K562 (cell line): ENCODE results near the gene THAP5. TPM values are rescaled to one million over a fixed set of nuclear protein-coding genes. Genes with fewer than 3 reads are reported as not detected.
A peak's percentile ranks its signal among the peaks of the same experiment; 100 is the strongest.

Source experiments
- ATF7 ChIP-seq: fragments of 450-650 bp; IDR thresholded peaks from 2 replicates; pipeline ENCODE4 v1.7.1; 2014; ENCODE audit warnings: mild to moderate bottlenecking, moderate library complexity
- CEBPG ChIP-seq, 3 experiments: fragments of 200-800 bp in 1 of 3; sonication (Bioruptor generic) in 1 of 3; sonication (generic) in 1 of 3; formaldehyde crosslinking in 1 of 3; IDR thresholded peaks in 2 of 3; conservative IDR thresholded peaks in 1 of 3; 2 replicates each; pipeline versions ENCODE4 v1.6.1 to v1.8.0; 2016 to 2022; ENCODE audit warnings: missing compliant biosample characterization in 2 of 3, missing genetic modification characterization in 2 of 3, mild to moderate bottlenecking in 1 of 3, missing genetic modification reagents in 1 of 3
- DIDO1 ChIP-seq: fragments of 450-650 bp; IDR thresholded peaks from 2 replicates; pipeline ENCODE4 v1.6.1; 2016; ENCODE audit warnings: low read depth, missing biosample characterization, missing genetic modification characterization
- HLTF ChIP-seq: fragments of 450-650 bp; IDR thresholded peaks from 2 replicates; pipeline ENCODE4 v1.6.1; 2016
- HNRNPK ChIP-seq: fragments of 200-400 bp; formaldehyde crosslinking; IDR thresholded peaks from one replicate; pipeline ENCODE4 v1.6.1; 2018; ENCODE audit warnings: mild to moderate bottlenecking, low read depth, low read length; ENCODE audit not compliant: poor library complexity, severe bottlenecking
- KDM4B ChIP-seq, 2 experiments: fragments of 450-650 bp in 1 of 2; sonication (generic) in 1 of 2; IDR thresholded peaks; 2 replicates each; pipeline ENCODE4 v1.6.1; 2016 to 2017; ENCODE audit warnings: borderline replicate concordance in 2 of 2, antibody characterized with exemption in 1 of 2, low read depth in 1 of 2, mild to moderate bottlenecking in 1 of 2
- KLF1 ChIP-seq: fragments of 450-650 bp; IDR thresholded peaks from 2 replicates; pipeline ENCODE4 v1.6.1; 2016; ENCODE audit warnings: missing genetic modification characterization, missing compliant biosample characterization
- POLR2AphosphoS2 ChIP-seq: IDR thresholded peaks from 2 replicates; pipeline ENCODE4 v1.6.1; 2012; ENCODE audit warnings: low read length, improper control_type of control experiment
- POLR2H ChIP-seq: IDR thresholded peaks from 2 replicates; pipeline ENCODE4 v1.6.1; 2016; ENCODE audit warnings: missing genetic modification characterization, low read depth, mild to moderate bottlenecking, control low read depth, missing compliant biosample characterization, moderate library complexity
- RCOR1 ChIP-seq, 2 experiments: IDR thresholded peaks; 2 replicates each; pipeline ENCODE4 v1.6.1; 2012; ENCODE audit warnings: low read depth in 2 of 2, low read length in 2 of 2, borderline replicate concordance in 1 of 2, improper control_type of control experiment in 1 of 2
- ZBED1 ChIP-seq: IDR thresholded peaks from 2 replicates; pipeline ENCODE4 v1.6.1; 2014
- polyA plus RNA-seq, 8 experiments: library from polyadenylated mRNA; depleted of rRNA in 4 of 8; stranded (reverse) in 5 of 8; unstranded in 3 of 8; fragments of >200 nt; fragmentation: Nextera tagmentation in 2 of 8; fragmentation: Illumina TruSeq in 1 of 8; extraction: Ambion mirVana in 2 of 8; extraction: Trizol in 1 of 8; gene quantifications; 2 replicates each; pipeline versions ENCODE4 v1.2.1 to v1.2.3, GENCODE V29; 2011 to 2014; ENCODE audit warnings: inconsistent platforms in 1 of 8, missing spikeins in 1 of 8
- total RNA-seq, 7 experiments: library from RNA; depleted of rRNA in 6 of 7; stranded (reverse); fragments of >200 nt in 6 of 7; fragmentation: Illumina TruSeq in 2 of 7; extraction: Trizol in 2 of 7; gene quantifications; 2 replicates each; pipeline versions ENCODE4 v1.2.1 to v1.2.3, GENCODE V29; 2011 to 2021; ENCODE audit warnings: low replicate concordance in 1 of 7
- TF ChIP-seq, protein P1 (sequence below): fragments of 250-450 bp; sonication (Bioruptor Pico); IDR thresholded peaks from 2 replicates; pipeline ENCODE4 v1.9.0; 2021; ENCODE audit warnings: mild to moderate bottlenecking, inconsistent platforms
- TF ChIP-seq, protein P2 (sequence below): fragments of 450-650 bp; formaldehyde crosslinking; IDR thresholded peaks from 2 replicates; pipeline ENCODE4 v1.4.0; 2022; ENCODE audit warnings: missing genetic modification characterization
- TF ChIP-seq, protein P3 (sequence below): fragments of 200-800 bp; sonication (Bioruptor generic); IDR thresholded peaks from 2 replicates; pipeline ENCODE4 v1.6.1; 2017; ENCODE audit warnings: missing genetic modification characterization, missing compliant biosample characterization
- TF ChIP-seq, protein P4 (sequence below): sonication (generic); formaldehyde crosslinking; IDR thresholded peaks from 2 replicates; pipeline ENCODE4 v1.8.0; 2023; ENCODE audit warnings: mild to moderate bottlenecking, missing genetic modification reagents

THAP5 gene
- total and polyA plus RNA-seq, 9 of the 15 experiments (the other 6 are each of a cell fraction or from before 2014, with no cell fraction given), result 16.5 to 58.1 (median 28.2) TPM

DNA sequence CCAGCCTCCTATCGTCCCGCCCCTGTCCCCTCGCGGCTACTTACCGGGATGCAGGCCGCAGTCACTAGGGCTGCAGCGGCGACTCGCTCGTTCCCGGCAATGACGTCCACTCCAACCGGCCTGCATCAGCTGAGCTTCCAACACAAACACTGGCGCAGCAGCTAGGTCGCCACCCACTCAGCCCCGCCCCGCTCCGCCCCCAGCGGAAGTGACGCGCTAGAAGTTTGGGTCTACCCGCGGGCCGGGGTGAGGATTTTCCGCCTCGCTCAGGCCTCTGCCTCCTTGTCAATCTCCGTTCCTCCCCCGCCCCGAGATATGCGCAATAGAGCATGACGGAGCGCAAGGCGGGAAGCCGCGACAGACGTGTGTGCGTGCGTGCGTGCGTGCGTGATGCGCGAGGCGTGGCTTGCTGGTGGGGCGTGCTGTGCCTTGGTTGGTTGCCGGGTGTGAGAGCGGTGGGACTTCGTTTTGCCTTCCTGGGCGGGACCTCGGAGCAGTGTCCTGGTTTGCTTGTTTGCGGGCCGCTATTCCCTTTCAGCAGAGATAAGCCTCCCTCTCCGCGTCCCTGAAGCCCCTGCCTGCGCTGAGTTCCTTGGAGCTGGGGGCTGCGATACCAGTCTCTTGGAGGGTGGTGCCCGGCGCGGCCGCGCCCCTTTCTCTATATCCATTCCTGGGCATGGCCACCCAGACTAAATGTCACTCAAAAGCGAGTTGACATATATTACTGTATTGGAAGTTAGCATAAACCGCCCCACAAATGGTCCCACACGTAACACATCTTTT lies 43.3 kb downstream of the THAP5 start, which contains the start of gene PNPLA8 (continued):
- TF ChIP-seq, protein P1, sequence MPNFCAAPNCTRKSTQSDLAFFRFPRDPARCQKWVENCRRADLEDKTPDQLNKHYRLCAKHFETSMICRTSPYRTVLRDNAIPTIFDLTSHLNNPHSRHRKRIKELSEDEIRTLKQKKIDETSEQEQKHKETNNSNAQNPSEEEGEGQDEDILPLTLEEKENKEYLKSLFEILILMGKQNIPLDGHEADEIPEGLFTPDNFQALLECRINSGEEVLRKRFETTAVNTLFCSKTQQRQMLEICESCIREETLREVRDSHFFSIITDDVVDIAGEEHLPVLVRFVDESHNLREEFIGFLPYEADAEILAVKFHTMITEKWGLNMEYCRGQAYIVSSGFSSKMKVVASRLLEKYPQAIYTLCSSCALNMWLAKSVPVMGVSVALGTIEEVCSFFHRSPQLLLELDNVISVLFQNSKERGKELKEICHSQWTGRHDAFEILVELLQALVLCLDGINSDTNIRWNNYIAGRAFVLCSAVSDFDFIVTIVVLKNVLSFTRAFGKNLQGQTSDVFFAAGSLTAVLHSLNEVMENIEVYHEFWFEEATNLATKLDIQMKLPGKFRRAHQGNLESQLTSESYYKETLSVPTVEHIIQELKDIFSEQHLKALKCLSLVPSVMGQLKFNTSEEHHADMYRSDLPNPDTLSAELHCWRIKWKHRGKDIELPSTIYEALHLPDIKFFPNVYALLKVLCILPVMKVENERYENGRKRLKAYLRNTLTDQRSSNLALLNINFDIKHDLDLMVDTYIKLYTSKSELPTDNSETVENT, result peak; percentile 85
- TF ChIP-seq KLF1 (tag) (peak; percentile 17; the same call in 1 of the 2 replicates), RCOR1 (IDR thresholded peaks at IDR 0.05; ENCODE audit: borderline replicate concordance in 1 of 2, low read depth in 2 of 2, low read length in 2 of 2) (peak in 1 of 2 experiments; percentile 77; a peak in 2 of 4 replicates), DIDO1 (tag) (no peak), HNRNPK (no peak), POLR2AphosphoS2 (peak; percentile 60; the same call in 1 of the 2 replicates), CEBPG (CRISPR knock-in tag; IDR thresholded peaks at IDR 0.05) (peak; percentile 96), CEBPG (tag; conservative IDR thresholded peaks at IDR 0.05 in 1 of 2, IDR thresholded peaks at IDR 0.05 in 1 of 2) (peak; percentile 70 to 85), ZBED1 (peak; percentile 75; the same call in 1 of the 2 replicates), HLTF (no peak), POLR2H (tag) (peak; percentile 96), KDM4B (IDR thresholded peaks at IDR 0.05; ENCODE audit: borderline replicate concordance in 2 of 2, low read depth in 1 of 2) (0 out of 4 replicates have a peak, but pooled peaks of 1 of the 2 experiments have one; percentile 85), ATF7 (peak; percentile 97)
- TF ChIP-seq, protein P2, sequence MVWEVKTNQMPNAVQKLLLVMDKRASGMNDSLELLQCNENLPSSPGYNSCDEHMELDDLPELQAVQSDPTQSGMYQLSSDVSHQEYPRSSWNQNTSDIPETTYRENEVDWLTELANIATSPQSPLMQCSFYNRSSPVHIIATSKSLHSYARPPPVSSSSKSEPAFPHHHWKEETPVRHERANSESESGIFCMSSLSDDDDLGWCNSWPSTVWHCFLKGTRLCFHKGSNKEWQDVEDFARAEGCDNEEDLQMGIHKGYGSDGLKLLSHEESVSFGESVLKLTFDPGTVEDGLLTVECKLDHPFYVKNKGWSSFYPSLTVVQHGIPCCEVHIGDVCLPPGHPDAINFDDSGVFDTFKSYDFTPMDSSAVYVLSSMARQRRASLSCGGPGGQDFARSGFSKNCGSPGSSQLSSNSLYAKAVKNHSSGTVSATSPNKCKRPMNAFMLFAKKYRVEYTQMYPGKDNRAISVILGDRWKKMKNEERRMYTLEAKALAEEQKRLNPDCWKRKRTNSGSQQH (CRISPR knock-in tag), result 0 out of 2 replicates have a peak, but pooled peaks have one; percentile 73
- TF ChIP-seq, protein P3, sequence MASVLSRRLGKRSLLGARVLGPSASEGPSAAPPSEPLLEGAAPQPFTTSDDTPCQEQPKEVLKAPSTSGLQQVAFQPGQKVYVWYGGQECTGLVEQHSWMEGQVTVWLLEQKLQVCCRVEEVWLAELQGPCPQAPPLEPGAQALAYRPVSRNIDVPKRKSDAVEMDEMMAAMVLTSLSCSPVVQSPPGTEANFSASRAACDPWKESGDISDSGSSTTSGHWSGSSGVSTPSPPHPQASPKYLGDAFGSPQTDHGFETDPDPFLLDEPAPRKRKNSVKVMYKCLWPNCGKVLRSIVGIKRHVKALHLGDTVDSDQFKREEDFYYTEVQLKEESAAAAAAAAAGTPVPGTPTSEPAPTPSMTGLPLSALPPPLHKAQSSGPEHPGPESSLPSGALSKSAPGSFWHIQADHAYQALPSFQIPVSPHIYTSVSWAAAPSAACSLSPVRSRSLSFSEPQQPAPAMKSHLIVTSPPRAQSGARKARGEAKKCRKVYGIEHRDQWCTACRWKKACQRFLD (CRISPR knock-in tag), result 0 out of 2 replicates have a peak, but pooled peaks have one; percentile 52
- TF ChIP-seq, protein P4, sequence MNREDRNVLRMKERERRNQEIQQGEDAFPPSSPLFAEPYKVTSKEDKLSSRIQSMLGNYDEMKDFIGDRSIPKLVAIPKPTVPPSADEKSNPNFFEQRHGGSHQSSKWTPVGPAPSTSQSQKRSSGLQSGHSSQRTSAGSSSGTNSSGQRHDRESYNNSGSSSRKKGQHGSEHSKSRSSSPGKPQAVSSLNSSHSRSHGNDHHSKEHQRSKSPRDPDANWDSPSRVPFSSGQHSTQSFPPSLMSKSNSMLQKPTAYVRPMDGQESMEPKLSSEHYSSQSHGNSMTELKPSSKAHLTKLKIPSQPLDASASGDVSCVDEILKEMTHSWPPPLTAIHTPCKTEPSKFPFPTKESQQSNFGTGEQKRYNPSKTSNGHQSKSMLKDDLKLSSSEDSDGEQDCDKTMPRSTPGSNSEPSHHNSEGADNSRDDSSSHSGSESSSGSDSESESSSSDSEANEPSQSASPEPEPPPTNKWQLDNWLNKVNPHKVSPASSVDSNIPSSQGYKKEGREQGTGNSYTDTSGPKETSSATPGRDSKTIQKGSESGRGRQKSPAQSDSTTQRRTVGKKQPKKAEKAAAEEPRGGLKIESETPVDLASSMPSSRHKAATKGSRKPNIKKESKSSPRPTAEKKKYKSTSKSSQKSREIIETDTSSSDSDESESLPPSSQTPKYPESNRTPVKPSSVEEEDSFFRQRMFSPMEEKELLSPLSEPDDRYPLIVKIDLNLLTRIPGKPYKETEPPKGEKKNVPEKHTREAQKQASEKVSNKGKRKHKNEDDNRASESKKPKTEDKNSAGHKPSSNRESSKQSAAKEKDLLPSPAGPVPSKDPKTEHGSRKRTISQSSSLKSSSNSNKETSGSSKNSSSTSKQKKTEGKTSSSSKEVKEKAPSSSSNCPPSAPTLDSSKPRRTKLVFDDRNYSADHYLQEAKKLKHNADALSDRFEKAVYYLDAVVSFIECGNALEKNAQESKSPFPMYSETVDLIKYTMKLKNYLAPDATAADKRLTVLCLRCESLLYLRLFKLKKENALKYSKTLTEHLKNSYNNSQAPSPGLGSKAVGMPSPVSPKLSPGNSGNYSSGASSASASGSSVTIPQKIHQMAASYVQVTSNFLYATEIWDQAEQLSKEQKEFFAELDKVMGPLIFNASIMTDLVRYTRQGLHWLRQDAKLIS (CRISPR knock-in tag), result peak; percentile 40; the same call in 1 of the 2 replicates
